Neuronal stem cell (in vitro differentiated cells): ENCODE data around the gene PTDSS2.

ENCODE experiments used
- DNase-seq: peaks from one replicate; pipeline ENCODE4 v3.0.0-alpha.2; 2013; ENCODE audit warnings: low spot score
- H2AFZ ChIP-seq: one replicate; pipeline ENCODE4 v1.6.1; 2013; ENCODE audit warnings: mild to moderate bottlenecking, low read length, inconsistent platforms
- H2AK5ac ChIP-seq: 2 replicates; pipeline ENCODE4 v1.6.1; 2013; ENCODE audit warnings: low read depth, mild to moderate bottlenecking, inconsistent platforms, low read length, moderate library complexity, mixed read lengths
- H2BK120ac ChIP-seq: 2 replicates; pipeline ENCODE4 v1.6.1; 2013; ENCODE audit warnings: low read depth, mild to moderate bottlenecking, inconsistent platforms, low read length, moderate library complexity, mixed read lengths
- H2BK12ac ChIP-seq: one replicate; pipeline ENCODE4 v1.6.1; 2013; ENCODE audit warnings: low read length, inconsistent platforms
- H2BK15ac ChIP-seq: 2 replicates; pipeline ENCODE4 v1.6.1; 2013; ENCODE audit warnings: mild to moderate bottlenecking, low read length, inconsistent platforms, mixed read lengths
- H2BK5ac ChIP-seq: one replicate; pipeline ENCODE4 v1.6.1; 2013; ENCODE audit warnings: inconsistent platforms, mild to moderate bottlenecking, low read length, moderate library complexity
- H3K14ac ChIP-seq: one replicate; pipeline ENCODE4 v1.6.1; 2013; ENCODE audit warnings: low read length, inconsistent platforms
- H3K18ac ChIP-seq: 2 replicates; pipeline ENCODE4 v1.6.1; 2013; ENCODE audit warnings: low read length, inconsistent platforms
- H3K23ac ChIP-seq: 2 replicates; pipeline ENCODE4 v1.6.1; 2013; ENCODE audit warnings: low read depth, mild to moderate bottlenecking, mixed read lengths, low read length, inconsistent platforms; ENCODE audit not compliant: poor library complexity
- H3K27ac ChIP-seq: replicated peaks from 3 replicates; pipeline ENCODE4 v1.5.1; 2013; ENCODE audit warnings: low read length, inconsistent platforms
- H3K27me3 ChIP-seq, 3 experiments: 2 replicates each; pipeline ENCODE4 v1.6.1; 2013; ENCODE audit warnings: low read length in 3 of 3, mild to moderate bottlenecking in 2 of 3, inconsistent platforms in 1 of 3, low read depth in 1 of 3, mixed read lengths in 1 of 3, moderate library complexity in 1 of 3; ENCODE audit not compliant: control insufficient read depth in 3 of 3, insufficient read depth in 3 of 3
- H3K36me3 ChIP-seq, 2 donors: replicated peaks in 1 of 2; 2 replicates each; pipeline ENCODE4 v1.6.1; 2013; ENCODE audit warnings: low read length in 2 of 2; ENCODE audit not compliant: control insufficient read depth in 2 of 2, insufficient read depth in 2 of 2
- H3K4ac ChIP-seq: 2 replicates; pipeline ENCODE4 v1.6.1; 2013; ENCODE audit warnings: inconsistent platforms, mild to moderate bottlenecking, low read length, moderate library complexity
- H3K4me1 ChIP-seq, 2 donors: 1 replicate in 1 of 2; 2 replicates in 1 of 2; pipeline ENCODE4 v1.6.1; 2013; ENCODE audit warnings: low read length in 2 of 2, low read depth in 1 of 2; ENCODE audit not compliant: control insufficient read depth in 2 of 2, insufficient read depth in 1 of 2
- H3K4me2 ChIP-seq: one replicate; pipeline ENCODE4 v1.6.1; 2013; ENCODE audit warnings: mild to moderate bottlenecking, low read length, inconsistent platforms; ENCODE audit not compliant: insufficient read depth, poor library complexity, severe bottlenecking
- H3K4me3 ChIP-seq, 2 donors: 2 replicates each; pipeline ENCODE4 v1.5.1; 2013; ENCODE audit warnings: low read length in 2 of 2, mild to moderate bottlenecking in 2 of 2, inconsistent platforms in 1 of 2, moderate library complexity in 1 of 2
- H3K79me1 ChIP-seq: one replicate; pipeline ENCODE4 v1.6.1; 2013; ENCODE audit warnings: low read depth, mild to moderate bottlenecking, inconsistent platforms, low read length, moderate library complexity
- H3K9ac ChIP-seq: one replicate; pipeline ENCODE4 v1.6.1; 2013; ENCODE audit warnings: mild to moderate bottlenecking, low read depth, low read length, inconsistent platforms; ENCODE audit not compliant: poor library complexity
- H3K9me3 ChIP-seq, 2 donors: replicated peaks in 1 of 2; 2 replicates each; pipeline versions ENCODE3 to v1.6.1; 2013; ENCODE audit warnings: low read length in 2 of 2, mild to moderate bottlenecking in 2 of 2, inconsistent platforms in 1 of 2, low read depth in 1 of 2, mixed read lengths in 1 of 2, moderate library complexity in 1 of 2; ENCODE audit not compliant: control insufficient read depth in 2 of 2, insufficient read depth in 1 of 2
- H4K8ac ChIP-seq: one replicate; pipeline ENCODE4 v1.6.1; 2013; ENCODE audit warnings: low read depth, mild to moderate bottlenecking, inconsistent platforms, low read length, moderate library complexity
- H4K91ac ChIP-seq: one replicate; pipeline ENCODE4 v1.6.1; 2013; ENCODE audit warnings: low read length, low read depth, mild to moderate bottlenecking, inconsistent platforms; ENCODE audit not compliant: poor library complexity
- WGBS, 2 donors: extraction: QIAGEN DNeasy Blood & Tissue Kit; methylation state at CpG; one replicate each; pipeline ENCODE4 v1.1.7; 2013; ENCODE audit warnings: missing lambda C conversion rate in 2 of 2, mixed read lengths in 1 of 2; ENCODE audit not compliant: insufficient read length in 2 of 2, insufficient replicate concordance in 1 of 2; ENCODE audit errors: extremely low coverage in 2 of 2; 5-methylcytosine and 5-hydroxymethylcytosine counted together

PTDSS2 gene

GRCh38 chr11:528815-529727 lies 79.0 kb downstream of the PTDSS2 start:
- no peak overlapping the region for H3K4ac ChIP-seq
- H3K4me2 ChIP-seq: no peak overlapping the region
- no peak overlapping the region for H3K9ac ChIP-seq
- no peak overlapping the region for H2BK12ac ChIP-seq
- no peak overlapping the region for H3K27ac ChIP-seq
- H3K36me3 ChIP-seq: peaks cover 22 to 33% of the 10 kb centered on the region in 2 donors
- peaks cover 0 to under 1% of the 10 kb centered on the region in 2 donors for H3K4me1 ChIP-seq
- peak overlapping the region in 1 of 2 donors; percentile 46 for H3K4me3 ChIP-seq
- H4K8ac ChIP-seq: no peak overlapping the region
- H2BK120ac ChIP-seq: no peak overlapping the region
- H2AFZ ChIP-seq: no peak overlapping the region
- no peaks in the 10 kb centered on the region for H3K27me3 ChIP-seq
- H3K9me3 ChIP-seq: peaks cover 0 to 3% of the 10 kb centered on the region in 2 donors
- peak overlapping the region; percentile 46 for H3K23ac ChIP-seq
- no peak overlapping the region for H2BK5ac ChIP-seq
- no peak for DNase-seq
- no peak overlapping the region for H2BK15ac ChIP-seq
- H3K14ac ChIP-seq: peak overlapping the region; percentile 38
- no CpG with 5 or more reads among the region's 29 CpGs for WGBS, 2 donors
- peaks cover 2% of the 10 kb centered on the region for H3K79me1 ChIP-seq
- no peak overlapping the region for H4K91ac ChIP-seq
- no peak overlapping the region for H2AK5ac ChIP-seq
- H3K18ac ChIP-seq: no peak overlapping the region

- WGBS, 2 donors: no CpG with 5 or more reads among the region's 18 CpGs
These were observed 79.8 kb downstream of the PTDSS2 start for GRCh38 chr11:529728-530411.

GRCh38 chr11:530960-531831 lies 81.1 kb downstream of the PTDSS2 start:
- WGBS, 2 donors: no CpG with 5 or more reads among the region's 28 CpGs
- DNase-seq: no peak
- no peak overlapping the region for H2BK12ac ChIP-seq

More at GRCh38 chr11:529728-530411, 79.8 kb downstream of the PTDSS2 start:
- peaks cover 5 to 6% of the 10 kb centered on the region in 2 donors for H3K4me1 ChIP-seq
- H2BK15ac ChIP-seq: no peak overlapping the region
- H2BK12ac ChIP-seq: no peak overlapping the region
- no peak overlapping the region for H4K91ac ChIP-seq
- no peak overlapping the region for H3K4me2 ChIP-seq
- H3K79me1 ChIP-seq: peaks cover 9% of the 10 kb centered on the region
- H3K14ac ChIP-seq: peak overlapping the region; percentile 38
- H3K9ac ChIP-seq: no peak overlapping the region
- H3K27me3 ChIP-seq: no peaks in the 10 kb centered on the region
- H4K8ac ChIP-seq: no peak overlapping the region
- H3K36me3 ChIP-seq: peaks cover 22 to 33% of the 10 kb centered on the region in 2 donors
- no peak overlapping the region for H3K23ac ChIP-seq
- H3K18ac ChIP-seq: no peak overlapping the region
- no peak overlapping the region for H3K4ac ChIP-seq
- H3K4me3 ChIP-seq: no peak overlapping the region
- H3K9me3 ChIP-seq: peaks cover 0 to 2% of the 10 kb centered on the region in 2 donors
- H2BK120ac ChIP-seq: no peak overlapping the region
- H2BK5ac ChIP-seq: no peak overlapping the region
- no peak overlapping the region for H2AFZ ChIP-seq
- H3K27ac ChIP-seq: no peak overlapping the region
- no peak for DNase-seq
- H2AK5ac ChIP-seq: no peak overlapping the region

More at GRCh38 chr11:530960-531831, 81.1 kb downstream of the PTDSS2 start:
- Histone ChIP-seq H3K4me1 (peaks cover 7 to 8% of the 10 kb centered on the region in 2 donors), H2AK5ac (no peak overlapping the region), H3K79me1 (peaks cover 9% of the 10 kb centered on the region), H3K9ac (no peak overlapping the region), H3K14ac (no peak overlapping the region), H3K27me3 (peaks cover 0 to 2% (median 0%) of the 10 kb centered on the region in 3 experiments), H3K27ac (no peak overlapping the region), H3K36me3 (peaks cover 22 to 33% of the 10 kb centered on the region in 2 donors), H3K9me3 (peaks cover 0 to 2% of the 10 kb centered on the region in 2 donors), H2BK15ac (no peak overlapping the region), H3K4me3 (no peak overlapping the region), H3K18ac (no peak overlapping the region), H3K4ac (no peak overlapping the region), H4K8ac (no peak overlapping the region), H2BK5ac (no peak overlapping the region), H4K91ac (no peak overlapping the region), H2BK120ac (no peak overlapping the region), H3K4me2 (no peak overlapping the region), H3K23ac (peak overlapping the region; percentile 43), H2AFZ (no peak overlapping the region)
